PC-9 (cell line): ENCODE data around the gene COX6B1. TPM values are rescaled to one million over a fixed set of nuclear protein-coding genes. Genes with fewer than 3 reads are reported as not detected.

Experiments
- BruUV-seq: library from RNA; stranded (reverse); fragments of 400-500 nt; replicated peaks from 2 replicates; lab custom pipeline; 2021; lab: Mats Ljungman, UMichigan
- CTCF ChIA-PET: fragments of 300-600 bp; sonication (Branson Sonifier 250); formaldehyde crosslinking; loops from one replicate; lab custom pipeline; 2022; ENCODE audit warnings: antibody characterized with exemption; lab: Charles Lee
- POLR2A ChIA-PET: fragments of 300-600 bp; sonication (Branson Sonifier 250); formaldehyde crosslinking; loops from one replicate; lab custom pipeline; 2022; ENCODE audit warnings: antibody characterized with exemption; ENCODE audit not compliant: unreplicated experiment; lab: Charles Lee
- DNase-seq, 2 experiments: peaks; one replicate each; pipeline versions ENCODE4 v3.0.0 to v3.0.0-alpha.2; 2015 to 2022; ENCODE audit warnings: mixed read lengths in 1 of 2
- H2AFZ ChIP-seq: fragments of 200-600 bp; sonication (generic); 2 replicates; pipeline ENCODE4 v1.8.1; 2017; ENCODE audit warnings: antibody characterized with exemption
- H3F3A ChIP-seq: fragments of 200-600 bp; sonication (generic); 2 replicates; pipeline ENCODE4 v1.8.1; 2017; ENCODE audit warnings: antibody characterized with exemption, mild to moderate bottlenecking, low read depth; ENCODE audit not compliant: insufficient read depth
- H3K27ac ChIP-seq: fragments of 200-600 bp; sonication (generic); 2 replicates; pipeline ENCODE4 v1.6.1; 2016; ENCODE audit warnings: mixed run types
- H3K27me3 ChIP-seq: fragments of 200-600 bp; sonication (generic); 2 replicates; pipeline ENCODE4 v1.6.1; 2016; ENCODE audit warnings: low read depth, mixed run types; ENCODE audit not compliant: insufficient read depth
- H3K36me3 ChIP-seq: fragments of 200-600 bp; sonication (generic); 2 replicates; pipeline ENCODE4 v1.6.1; 2016; ENCODE audit warnings: low read depth, mixed run types
- H3K4me1 ChIP-seq: fragments of 200-600 bp; sonication (generic); replicated peaks from 2 replicates; pipeline ENCODE4 v1.6.1; 2016; ENCODE audit warnings: mixed run types; ENCODE audit not compliant: insufficient read depth
- H3K4me2 ChIP-seq: fragments of 200-600 bp; sonication (generic); 2 replicates; pipeline ENCODE4 v1.6.1; 2017; ENCODE audit warnings: mixed run types
- H3K4me3 ChIP-seq: fragments of 200-600 bp; sonication (generic); 2 replicates; pipeline ENCODE4 v1.6.1; 2016; ENCODE audit warnings: mixed run types
- H3K79me2 ChIP-seq: fragments of 200-600 bp; sonication (generic); 2 replicates; pipeline ENCODE4 v1.6.1; 2017; ENCODE audit warnings: low read depth, mixed run types
- H3K9me2 ChIP-seq: fragments of 200-600 bp; sonication (generic); 2 replicates; pipeline ENCODE4 v1.8.1; 2017; ENCODE audit warnings: mild to moderate bottlenecking; ENCODE audit not compliant: insufficient read depth
- H3K9me3 ChIP-seq: fragments of 200-600 bp; sonication (generic); 2 replicates; pipeline ENCODE4 v1.8.1; 2016; ENCODE audit warnings: low read depth; ENCODE audit not compliant: insufficient read depth
- H4K20me1 ChIP-seq: fragments of 200-600 bp; sonication (generic); 2 replicates; pipeline ENCODE4 v1.8.1; 2017; ENCODE audit not compliant: insufficient read depth
- CTCF ChIP-seq: fragments of 200-600 bp; sonication (generic); conservative IDR thresholded peaks from 2 replicates; pipeline ENCODE4 v1.6.1; 2017; ENCODE audit warnings: mixed run types, antibody characterized with exemption, mild to moderate bottlenecking, moderate library complexity
- EZH2 ChIP-seq: fragments of 200-600 bp; sonication (generic); IDR thresholded peaks from 2 replicates; pipeline ENCODE4 v1.8.0; 2017; ENCODE audit warnings: antibody characterized with exemption, low read depth
- intact Hi-C: fragments of 100-400 bp; cut with micrococcal nuclease; formaldehyde crosslinking; loops from one replicate; pipeline ENCODE4 v1.10.0; 2022; ENCODE audit not compliant: unreplicated experiment
- total RNA-seq: library from RNA; stranded (reverse); gene quantifications from 2 replicates; pipeline ENCODE4 v1.2.3, GENCODE V29; 2021

Gene COX6B1
- total RNA-seq, 1 experiment from 2014 or later: 489 TPM

- no peaks in the 10 kb centered on the region for H3K27me3 ChIP-seq
- DNase-seq: peak; percentile 55 to 72
- H3K4me3 ChIP-seq: peak overlapping the region; percentile 8; the same call in 1 of the 2 replicates
- H3K9me3 ChIP-seq: no peaks in the 10 kb centered on the region
- no peaks in the 10 kb centered on the region for H3K36me3 ChIP-seq
- TF ChIP-seq CTCF (no peak; the same call in 1 of the 2 replicates), EZH2 (no peak)
- H3K27ac ChIP-seq: no peak overlapping the region
- no TSS peak for BruUV-seq
- no peaks in the 10 kb centered on the region for H3K79me2 ChIP-seq
- peak overlapping the region; percentile 59; the same call in 1 of the 2 replicates for H2AFZ ChIP-seq
- H4K20me1 ChIP-seq: no peaks in the 10 kb centered on the region
- ChIA-PET POLR2A (interaction anchor here (0.6 kb wide), 1 partner anchor 11 kb away, joined by 10 read pairs; no protein-coding TSS in a partner anchor), CTCF (interaction anchor here (0.6 to 0.9 kb wide), 3 partner anchors 18 to 66 kb away, joined by 3 to 7 read pairs (median 4); no protein-coding TSS in a partner anchor)
- peaks cover 13% of the 10 kb centered on the region for H3K4me1 ChIP-seq
- intact Hi-C loops: loop anchor here (2.0 to 5.0 kb wide), 2 partner anchors 43 to 180 kb away; partner anchors contain the start of genes COX6B1 and DMKN
- no peaks in the 10 kb centered on the region for H3F3A ChIP-seq
- no peaks in the 10 kb centered on the region for H3K9me2 ChIP-seq
- H3K4me2 ChIP-seq: peak overlapping the region; percentile 73
Measured at GRCh38 chr19:35692010-35692409, 43.9 kb downstream of the COX6B1 start.

GRCh38 chr19:35693422-35693821 lies 45.3 kb downstream of the COX6B1 start:
- TF ChIP-seq EZH2 (no peak), CTCF (no peak)
- no peak overlapping the region for H3K27ac ChIP-seq
- H3K4me1 ChIP-seq: peaks cover 13% of the 10 kb centered on the region
- H3K9me2 ChIP-seq: no peaks in the 10 kb centered on the region
- no peaks in the 10 kb centered on the region for H3F3A ChIP-seq
- H3K79me2 ChIP-seq: no peaks in the 10 kb centered on the region
- no peak overlapping the region for H3K4me2 ChIP-seq
- H3K27me3 ChIP-seq: no peaks in the 10 kb centered on the region
- H3K4me3 ChIP-seq: no peak overlapping the region
- ChIA-PET POLR2A (interaction anchor here (0.7 kb wide), 1 partner anchor 147 kb away, joined by 19 read pairs; no protein-coding TSS in a partner anchor), CTCF (interaction anchor here (0.7 kb wide), 1 partner anchor 178 kb away, joined by 9 read pairs; no protein-coding TSS in a partner anchor)
- H3K9me3 ChIP-seq: no peaks in the 10 kb centered on the region
- intact Hi-C loops: loop anchor here (1.0 to 5.0 kb wide), 5 partner anchors 24 to 238 kb away; partner anchors contain the start of genes COX6B1 and DMKN
- no peaks in the 10 kb centered on the region for H4K20me1 ChIP-seq
- BruUV-seq: no TSS peak
- H3K36me3 ChIP-seq: no peaks in the 10 kb centered on the region
- no peak overlapping the region for H2AFZ ChIP-seq
- no peak for DNase-seq

GRCh38 chr19:35693835-35694599 lies 45.9 kb downstream of the COX6B1 start:
- no peak overlapping the region for H2AFZ ChIP-seq
- no peaks in the 10 kb centered on the region for H3K9me3 ChIP-seq
- H3K27ac ChIP-seq: no peak overlapping the region
- H3K36me3 ChIP-seq: no peaks in the 10 kb centered on the region
- no peak overlapping the region for H3K4me2 ChIP-seq
- POLR2A ChIA-PET: no interaction called here
- no peaks in the 10 kb centered on the region for H4K20me1 ChIP-seq
- CTCF ChIA-PET: interaction anchor here (0.6 to 1.1 kb wide), 3 partner anchors 22 to 265 kb away, joined by 3 read pairs; no protein-coding TSS in a partner anchor
- no peak overlapping the region for H3K4me3 ChIP-seq
- no peaks in the 10 kb centered on the region for H3K9me2 ChIP-seq
- intact Hi-C loops: loop anchor here (1.0 to 5.0 kb wide), 5 partner anchors 23 to 237 kb away; partner anchors contain the start of genes COX6B1 and DMKN
- peaks cover 13% of the 10 kb centered on the region for H3K4me1 ChIP-seq
- no peaks in the 10 kb centered on the region for H3K27me3 ChIP-seq
- H3F3A ChIP-seq: no peaks in the 10 kb centered on the region
- no TSS peak for BruUV-seq
- no peak for TF ChIP-seq EZH2
- TF ChIP-seq CTCF: peak; percentile 91
- H3K79me2 ChIP-seq: no peaks in the 10 kb centered on the region
- peak; percentile 69 to 84 for DNase-seq
